BE2C (cell line): ENCODE data around the gene WASF3.

Source experiments
- DNase-seq: peaks from one replicate; pipeline ENCODE4 v3.0.0-alpha.2; 2020
- H3K27me3 ChIP-seq: fragments of 250-450 bp; sonication (Bioruptor Pico); 2 replicates; pipeline ENCODE4 v1.5.1; 2020; ENCODE audit warnings: mild to moderate bottlenecking
- H3K36me3 ChIP-seq: fragments of 250-450 bp; sonication (Bioruptor Pico); 2 replicates; pipeline ENCODE4 v1.5.1; 2020; ENCODE audit warnings: mild to moderate bottlenecking
- H3K4me1 ChIP-seq: fragments of 250-450 bp; sonication (Bioruptor Pico); 2 replicates; pipeline ENCODE4 v1.5.1; 2020
- H3K4me3 ChIP-seq: 2 replicates; pipeline ENCODE4 v1.5.1; 2011; ENCODE audit warnings: low read depth, low read length
- H3K9me3 ChIP-seq: fragments of 250-450 bp; sonication (Bioruptor Pico); 2 replicates; pipeline ENCODE4 v1.5.1; 2020
- CTCF ChIP-seq: IDR thresholded peaks from 2 replicates; pipeline ENCODE4 v1.5.1; 2012; ENCODE audit warnings: mild to moderate bottlenecking, low read depth, low read length

WASF3 gene

DNA sequence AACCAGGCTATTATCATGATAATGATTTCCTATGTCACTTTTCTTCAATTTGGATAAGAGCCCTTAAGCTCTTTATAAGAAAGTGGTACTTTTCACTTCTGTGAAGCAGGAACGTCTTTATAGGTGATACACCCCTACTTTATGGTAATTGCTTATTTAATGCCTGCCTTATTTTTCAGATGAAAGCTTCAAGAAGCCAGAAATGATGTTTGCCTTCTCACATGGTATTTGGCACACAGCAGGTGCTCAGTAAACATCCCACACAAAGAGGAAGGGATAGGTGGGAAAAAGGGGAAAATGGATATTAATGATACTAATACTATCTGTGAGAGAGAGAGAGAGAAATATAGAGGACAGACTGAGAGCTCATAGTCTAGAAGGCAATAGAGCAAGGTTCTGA is 29.0 kb upstream of the WASF3 start:
- H3K36me3 ChIP-seq, result no peaks in the 10 kb centered on the region
- 0 out of 2 replicates have a peak, but pooled peaks cover 3% of the 10 kb centered on the region for H3K27me3 ChIP-seq
- H3K9me3 ChIP-seq, result no peaks in the 10 kb centered on the region
- TF ChIP-seq CTCF, result no peak
- DNase-seq, result no peak
- H3K4me1 ChIP-seq, result no peaks in the 10 kb centered on the region
- no peak overlapping the region for H3K4me3 ChIP-seq

DNA sequence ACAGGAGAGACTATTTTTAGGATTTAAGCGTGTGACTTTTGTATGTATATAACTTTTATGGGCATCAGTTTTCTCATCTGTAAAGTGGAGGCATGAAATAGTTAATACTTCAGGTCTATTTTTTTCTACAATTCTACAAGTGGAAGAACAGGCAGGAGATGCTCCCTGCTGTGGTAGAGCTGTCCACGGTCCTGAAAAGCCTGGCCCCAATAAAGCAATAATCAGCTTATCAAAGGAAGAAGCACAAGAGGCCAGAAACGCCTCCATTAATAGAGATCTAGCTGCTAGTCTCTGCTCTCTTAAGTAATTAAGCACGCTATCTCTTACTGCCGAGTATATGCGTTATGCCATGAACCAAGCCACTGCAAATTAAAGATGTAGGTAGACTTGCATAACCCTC is 28.0 kb upstream of the WASF3 start:
- TF ChIP-seq CTCF, result no peak
- H3K4me3 ChIP-seq, result no peak overlapping the region
- H3K9me3 ChIP-seq, result no peaks in the 10 kb centered on the region
- H3K36me3 ChIP-seq, result no peaks in the 10 kb centered on the region
- 0 out of 2 replicates have a peak, but pooled peaks cover 3% of the 10 kb centered on the region for H3K27me3 ChIP-seq
- no peak for DNase-seq
- H3K4me1 ChIP-seq, result no peaks in the 10 kb centered on the region

GRCh38 chr13:26531742-26532141 is 25.7 kb upstream of the WASF3 start:
- H3K27me3 ChIP-seq, result 0 out of 2 replicates have a peak, but pooled peaks cover 3% of the 10 kb centered on the region
- H3K4me3 ChIP-seq, result no peak overlapping the region
- no peak for DNase-seq
- TF ChIP-seq CTCF, result no peak
- no peaks in the 10 kb centered on the region for H3K9me3 ChIP-seq
- H3K4me1 ChIP-seq, result no peaks in the 10 kb centered on the region
- no peaks in the 10 kb centered on the region for H3K36me3 ChIP-seq

GRCh38 chr13:26534036-26534726 is 23.3 kb upstream of the WASF3 start:
- Histone ChIP-seq H3K9me3 (no peaks in the 10 kb centered on the region), H3K4me3 (no peak overlapping the region), H3K27me3 (no peaks in the 10 kb centered on the region), H3K4me1 (no peaks in the 10 kb centered on the region), H3K36me3 (no peaks in the 10 kb centered on the region)
- DNase-seq, result no peak
- no peak for TF ChIP-seq CTCF

DNA sequence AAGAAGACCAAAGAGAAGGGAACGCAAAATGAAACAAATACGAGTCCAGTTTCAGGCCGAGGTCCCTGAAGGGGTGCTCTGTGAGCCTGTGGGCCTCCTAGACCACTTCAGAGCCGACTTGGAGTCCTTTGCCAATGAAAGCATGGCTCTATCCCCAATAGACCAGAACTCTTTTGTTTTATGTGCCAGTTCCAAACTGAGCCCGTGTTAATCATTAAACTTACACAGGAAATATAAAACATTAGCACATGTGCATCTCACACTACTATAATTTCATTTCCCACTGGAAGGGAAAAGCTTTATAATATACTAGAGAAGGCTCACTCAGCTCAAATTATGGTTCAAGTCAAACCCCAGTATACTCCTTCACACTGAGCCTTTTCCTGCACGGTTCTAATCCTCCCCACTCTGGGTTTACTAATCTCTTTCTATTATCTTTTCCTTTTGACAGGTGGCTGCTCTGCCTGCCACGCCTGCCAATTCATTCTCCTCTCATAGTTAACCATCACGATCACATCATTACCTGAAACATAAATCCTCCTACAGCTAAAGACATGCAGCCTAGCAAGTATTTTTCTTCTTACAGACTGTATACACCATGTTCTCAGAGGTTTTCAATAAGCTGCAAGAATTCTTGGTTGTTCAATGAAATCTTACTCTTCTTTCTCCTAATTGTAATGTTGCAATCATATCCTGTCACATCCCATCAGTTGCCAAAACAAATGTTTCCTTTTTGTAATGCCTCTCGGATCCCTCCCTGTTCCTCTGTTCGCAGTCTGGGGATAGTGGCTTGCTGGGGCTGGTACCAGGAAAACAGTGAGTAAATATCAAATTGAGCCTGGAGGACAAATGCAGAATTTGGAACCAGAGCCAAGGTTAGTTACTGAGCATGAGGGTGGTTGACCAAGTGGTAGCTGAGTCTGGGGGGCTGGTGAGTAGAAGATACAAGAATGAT is 18.8 kb upstream of the WASF3 start:
- TF ChIP-seq CTCF, result no peak
- no peaks in the 10 kb centered on the region for H3K9me3 ChIP-seq
- H3K4me1 ChIP-seq, result no peaks in the 10 kb centered on the region
- no peaks in the 10 kb centered on the region for H3K36me3 ChIP-seq
- DNase-seq, result no peak
- H3K27me3 ChIP-seq, result no peaks in the 10 kb centered on the region
- H3K4me3 ChIP-seq, result no peak overlapping the region
